ENCODE results near the gene NDUFAB1.

The NDUFAB1 gene

GRCh38 chr16:23570992-23571632, 25.0 kb downstream of the NDUFAB1 start:
- TF ChIP-seq ELF4 (IDR thresholded peaks at IDR 0.05) (no peak), CTBP1 (IDR thresholded peaks at IDR 0.05; ENCODE audit: borderline replicate concordance) (no peak), FOXA1 (IDR thresholded peaks at IDR 0.05) (no peak), TARDBP (IDR thresholded peaks at IDR 0.05) (no peak), FOXM1 (IDR thresholded peaks at IDR 0.05; ENCODE audit: borderline replicate concordance) (no peak), ZNF384 (IDR thresholded peaks at IDR 0.05) (no peak), SUZ12 (IDR thresholded peaks at IDR 0.05) (no peak), HDGF (IDR thresholded peaks at IDR 0.05; ENCODE audit: borderline replicate concordance) (no peak), ARNT (IDR thresholded peaks at IDR 0.05) (no peak), LEF1 (IDR thresholded peaks at IDR 0.05; ENCODE audit: borderline replicate concordance) (no peak), L3MBTL2 (conservative IDR thresholded peaks at IDR 0.05) (no peak), BHLHE40 (IDR thresholded peaks at IDR 0.05; ENCODE audit: borderline replicate concordance) (no peak), NFRKB (IDR thresholded peaks at IDR 0.05) (no peak), FOXK2 (IDR thresholded peaks at IDR 0.05) (no peak), SP1 (IDR thresholded peaks at IDR 0.05) (no peak)
- CTCF ChIA-PET: no interaction called here
- DNase-seq (ENCODE audit: extremely low spot score): no peak
- POLR2A ChIA-PET: no interaction called here

GRCh38 chr16:23567602-23568001, 28.5 kb downstream of the NDUFAB1 start:
- ChIA-PET CTCF (no interaction called here), POLR2A (no interaction called here)
- no peak for DNase-seq (ENCODE audit: extremely low spot score)
- TF ChIP-seq LEF1 (IDR thresholded peaks at IDR 0.05; ENCODE audit: borderline replicate concordance) (no peak), L3MBTL2 (conservative IDR thresholded peaks at IDR 0.05) (no peak), BHLHE40 (IDR thresholded peaks at IDR 0.05; ENCODE audit: borderline replicate concordance) (no peak), FOXM1 (IDR thresholded peaks at IDR 0.05; ENCODE audit: borderline replicate concordance) (no peak), SUZ12 (IDR thresholded peaks at IDR 0.05) (no peak), ARNT (IDR thresholded peaks at IDR 0.05) (no peak), FOXA1 (IDR thresholded peaks at IDR 0.05) (no peak), FOXK2 (IDR thresholded peaks at IDR 0.05) (no peak), SP1 (IDR thresholded peaks at IDR 0.05) (no peak), ELF4 (IDR thresholded peaks at IDR 0.05) (no peak), TARDBP (IDR thresholded peaks at IDR 0.05) (no peak)

GRCh38 chr16:23566724-23567123, 29.4 kb downstream of the NDUFAB1 start:
- ChIA-PET POLR2A (no interaction called here), CTCF (no interaction called here)
- no peak for TF ChIP-seq FOXM1 (IDR thresholded peaks at IDR 0.05; ENCODE audit: borderline replicate concordance)
- no peak for TF ChIP-seq ARNT (IDR thresholded peaks at IDR 0.05)
- TF ChIP-seq CTBP1 (IDR thresholded peaks at IDR 0.05; ENCODE audit: borderline replicate concordance): no peak
- TF ChIP-seq TARDBP (IDR thresholded peaks at IDR 0.05): no peak
- no peak for TF ChIP-seq PKNOX1 (IDR thresholded peaks at IDR 0.05)
- no peak for TF ChIP-seq BHLHE40 (IDR thresholded peaks at IDR 0.05; ENCODE audit: borderline replicate concordance)
- TF ChIP-seq SUZ12 (IDR thresholded peaks at IDR 0.05): no peak
- no peak for TF ChIP-seq NFRKB (IDR thresholded peaks at IDR 0.05)
- no peak for TF ChIP-seq ZNF384 (IDR thresholded peaks at IDR 0.05)
- TF ChIP-seq LEF1 (IDR thresholded peaks at IDR 0.05; ENCODE audit: borderline replicate concordance): no peak
- TF ChIP-seq L3MBTL2 (conservative IDR thresholded peaks at IDR 0.05): no peak
- TF ChIP-seq SP1 (IDR thresholded peaks at IDR 0.05): no peak
- no peak for DNase-seq (ENCODE audit: extremely low spot score)

- DNase-seq (ENCODE audit: extremely low spot score): no peak
- CTCF ChIA-PET: no interaction called here
- TF ChIP-seq CTBP1 (IDR thresholded peaks at IDR 0.05; ENCODE audit: borderline replicate concordance) (no peak), ZNF384 (IDR thresholded peaks at IDR 0.05) (no peak)
- POLR2A ChIA-PET: interaction anchor here (1.2 kb wide), 1 partner anchor 33 kb away, joined by 3 read pairs; no protein-coding TSS in a partner anchor
Observed at GRCh38 chr16:23564575-23565363, 31.3 kb downstream of the NDUFAB1 start.

- TF ChIP-seq L3MBTL2 (conservative IDR thresholded peaks at IDR 0.05): no peak
- TF ChIP-seq HDGF (IDR thresholded peaks at IDR 0.05; ENCODE audit: borderline replicate concordance): no peak
- no peak for TF ChIP-seq ELF4 (IDR thresholded peaks at IDR 0.05)
- TF ChIP-seq LEF1 (IDR thresholded peaks at IDR 0.05; ENCODE audit: borderline replicate concordance): no peak
- no peak for TF ChIP-seq TARDBP (IDR thresholded peaks at IDR 0.05)
- no peak for TF ChIP-seq SP1 (IDR thresholded peaks at IDR 0.05)
- DNase-seq (ENCODE audit: extremely low spot score): no peak
- POLR2A ChIA-PET: no interaction called here
- CTCF ChIA-PET: no interaction called here
Observed at GRCh38 chr16:23563186-23563585, 32.9 kb downstream of the NDUFAB1 start.

GRCh38 chr16:23562505-23562904, 33.6 kb downstream of the NDUFAB1 start:
- ChIA-PET POLR2A (no interaction called here), CTCF (interaction anchor here (0.7 kb wide), 1 partner anchor 309 kb away, joined by 4 read pairs; no protein-coding TSS in a partner anchor)
- DNase-seq (ENCODE audit: extremely low spot score): no peak
- TF ChIP-seq BHLHE40 (IDR thresholded peaks at IDR 0.05; ENCODE audit: borderline replicate concordance) (no peak), FOXM1 (IDR thresholded peaks at IDR 0.05; ENCODE audit: borderline replicate concordance) (no peak), LEF1 (IDR thresholded peaks at IDR 0.05; ENCODE audit: borderline replicate concordance) (no peak), HDGF (IDR thresholded peaks at IDR 0.05; ENCODE audit: borderline replicate concordance) (no peak), TARDBP (IDR thresholded peaks at IDR 0.05) (no peak), FOXA1 (IDR thresholded peaks at IDR 0.05) (no peak), FOXK2 (IDR thresholded peaks at IDR 0.05) (no peak), NFRKB (IDR thresholded peaks at IDR 0.05) (no peak), SP1 (IDR thresholded peaks at IDR 0.05) (no peak), ZNF384 (IDR thresholded peaks at IDR 0.05) (no peak), PKNOX1 (IDR thresholded peaks at IDR 0.05) (no peak), CTBP1 (IDR thresholded peaks at IDR 0.05; ENCODE audit: borderline replicate concordance) (no peak), SUZ12 (IDR thresholded peaks at IDR 0.05) (no peak), L3MBTL2 (conservative IDR thresholded peaks at IDR 0.05) (no peak), ELF4 (IDR thresholded peaks at IDR 0.05) (no peak), ARNT (IDR thresholded peaks at IDR 0.05) (no peak)
